T-helper 2 cell treated with Interferon-gamma antibody and Interleukin-4, amounts not matched to agents 5 μg/mL and 100 μg/mL, for 36 hours (primary cell): ENCODE data around the gene RABGAP1.

Experiments
- DNase-seq: peaks from one replicate; pipeline ENCODE4 v3.0.0; 2021; ENCODE audit warnings: low spot score
- H3K27ac Mint-ChIP-seq: one replicate; pipeline ENCODE4 v1.8.0; 2021; ENCODE audit warnings: mild to moderate bottlenecking, mixed read lengths
- H3K27me3 Mint-ChIP-seq: one replicate; pipeline ENCODE4 v1.8.0; 2021; ENCODE audit warnings: low read depth, mixed read lengths
- H3K36me3 Mint-ChIP-seq: one replicate; pipeline ENCODE4 v1.8.0; 2021; ENCODE audit warnings: low read depth, mixed read lengths
- H3K4me1 Mint-ChIP-seq: one replicate; pipeline ENCODE4 v1.8.0; 2021; ENCODE audit warnings: low read depth, mixed read lengths
- H3K4me3 Mint-ChIP-seq: one replicate; pipeline ENCODE4 v1.8.0; 2022; ENCODE audit warnings: mild to moderate bottlenecking, moderate library complexity, mixed read lengths
- H3K9me3 Mint-ChIP-seq: one replicate; pipeline ENCODE4 v1.8.0; 2021; ENCODE audit warnings: mixed read lengths

The RABGAP1 gene

DNA sequence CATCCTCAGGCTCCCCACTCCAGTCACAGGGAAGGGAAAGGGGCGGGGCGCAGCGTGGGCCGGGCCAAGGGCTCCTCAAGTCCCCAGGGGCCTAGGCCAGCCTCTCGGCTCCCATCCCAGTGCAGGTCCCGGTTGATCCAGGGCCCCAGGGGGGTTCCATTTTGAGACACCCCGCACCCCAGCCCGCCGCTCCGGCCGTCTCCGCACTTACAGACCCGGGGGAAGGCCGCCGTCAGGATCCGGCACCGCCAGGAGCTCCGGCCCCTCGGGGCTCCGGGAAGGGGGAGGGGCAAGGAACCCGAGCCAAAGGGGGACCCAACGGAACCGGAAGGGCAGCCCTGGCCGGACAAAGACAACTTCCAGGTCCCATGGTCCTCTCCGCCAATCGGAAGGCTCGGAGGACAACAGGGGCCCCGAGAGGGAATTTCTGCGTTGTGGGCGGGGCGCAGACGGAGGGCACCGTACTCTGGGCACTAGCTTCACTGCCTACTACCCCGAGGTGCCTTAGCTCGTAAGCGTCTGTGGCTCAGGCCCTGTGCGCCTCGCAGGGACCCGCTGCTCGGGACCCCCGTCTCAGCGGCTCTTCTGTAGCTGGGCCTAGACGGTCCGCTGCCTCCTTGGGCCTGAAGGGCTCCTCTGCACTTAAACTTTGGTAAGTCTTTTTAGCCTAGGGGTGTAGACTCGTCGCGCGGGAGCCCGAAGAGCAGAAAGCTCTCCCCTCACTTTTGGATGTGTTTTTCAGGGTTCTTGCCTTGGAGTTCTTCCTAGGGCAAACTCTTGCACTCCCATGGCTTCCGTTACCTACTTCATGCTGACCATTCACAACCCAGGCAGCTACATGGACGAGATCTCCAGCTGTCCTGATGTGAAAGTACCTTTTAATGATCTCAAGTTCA lies 9.3 kb upstream of the RABGAP1 start, which contains the start of gene ZBTB26:
Gene ZBTB26 (minus strand): TSS at position 287 of the 896 bp plus-strand sequence. CDS start 11,578 bp downstream, outside the sequence.
- Mint-ChIP-seq H3K36me3 (peaks cover 8% of the 10 kb centered on the region), H3K27ac (peak within 1 kb of the TSS; percentile 90), H3K4me3 (no peak within 1 kb of the TSS), H3K4me1 (peaks cover 12% of the 10 kb centered on the region), H3K9me3 (no peaks in the 10 kb centered on the region), H3K27me3 (no peaks in the 10 kb centered on the region)
- peak; percentile 91 for DNase-seq

DNA sequence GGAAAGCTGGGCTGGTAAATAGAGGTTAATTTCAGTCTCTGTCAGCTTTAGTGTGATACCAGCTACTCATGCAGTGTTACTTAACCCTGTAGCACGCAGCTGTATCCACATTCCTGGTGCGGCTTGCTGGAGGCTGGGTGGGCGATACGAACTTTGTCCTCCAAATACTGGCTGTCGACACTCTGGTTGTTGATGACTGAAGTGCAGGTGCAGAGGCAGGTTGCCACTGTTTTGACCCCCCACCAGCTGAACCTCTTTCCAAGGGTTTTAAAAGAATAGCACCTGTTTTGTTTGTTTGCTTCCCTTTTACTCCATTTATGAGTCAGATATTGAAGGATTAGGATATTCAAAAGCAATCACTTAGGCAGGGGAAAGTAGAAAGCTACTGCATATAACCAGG lies 4.4 kb upstream of the RABGAP1 start:
- no peaks in the 10 kb centered on the region for H3K27me3 Mint-ChIP-seq
- no peak overlapping the region for H3K27ac Mint-ChIP-seq
- DNase-seq = no peak
- H3K4me1 Mint-ChIP-seq = peaks cover 18% of the 10 kb centered on the region
- H3K36me3 Mint-ChIP-seq = peaks cover 17% of the 10 kb centered on the region
- H3K9me3 Mint-ChIP-seq = no peaks in the 10 kb centered on the region
- H3K4me3 Mint-ChIP-seq = no peak overlapping the region

DNA sequence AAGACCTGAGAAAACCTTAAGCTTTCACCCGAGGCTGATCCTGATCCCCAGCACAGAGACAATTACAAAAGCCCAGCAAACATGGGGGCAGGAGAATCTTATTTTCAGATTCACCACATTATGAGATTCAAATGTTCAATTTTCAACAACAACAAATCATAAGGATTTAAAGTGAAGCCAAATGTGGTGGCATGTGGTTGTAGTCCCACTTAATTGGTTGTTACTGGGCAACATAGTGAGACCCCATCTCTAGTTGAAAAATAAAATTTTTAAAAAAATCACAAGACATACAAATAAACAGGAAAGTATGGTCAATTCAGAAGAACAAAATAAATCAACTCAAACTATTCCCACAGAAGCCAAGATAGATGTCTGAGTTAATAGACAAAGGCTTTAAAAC lies 3.9 kb upstream of the RABGAP1 start:
- no peak for DNase-seq
- Mint-ChIP-seq H3K36me3 (peaks cover 16% of the 10 kb centered on the region), H3K4me1 (peaks cover 21% of the 10 kb centered on the region), H3K9me3 (no peaks in the 10 kb centered on the region), H3K27ac (no peak overlapping the region), H3K27me3 (no peaks in the 10 kb centered on the region), H3K4me3 (no peak overlapping the region)

DNA sequence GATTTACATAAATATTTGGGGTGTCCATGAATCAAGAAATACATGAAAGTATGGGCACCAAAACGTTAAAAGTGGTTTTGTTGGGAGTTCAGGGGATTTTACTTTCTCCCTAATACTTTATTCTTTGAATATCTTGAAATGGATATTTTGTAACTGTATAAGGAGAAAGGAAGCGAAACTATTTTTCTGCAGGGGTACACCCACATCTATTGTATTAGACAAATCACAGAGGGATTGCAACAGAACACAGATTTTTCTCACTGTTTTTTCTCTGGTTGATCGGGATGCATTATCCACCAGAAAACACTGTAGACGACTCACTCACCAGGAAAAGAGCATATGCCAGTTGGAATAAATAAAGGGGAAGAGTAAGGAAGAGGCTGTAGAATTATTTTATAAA lies 1.2 kb upstream of the RABGAP1 start:
- Mint-ChIP-seq H3K36me3 (peaks cover 18% of the 10 kb centered on the region), H3K27me3 (no peaks in the 10 kb centered on the region), H3K4me1 (peaks cover 22% of the 10 kb centered on the region), H3K9me3 (no peaks in the 10 kb centered on the region), H3K4me3 (peak overlapping the region; percentile 43), H3K27ac (peak overlapping the region; percentile 63)
- DNase-seq = no peak

DNA sequence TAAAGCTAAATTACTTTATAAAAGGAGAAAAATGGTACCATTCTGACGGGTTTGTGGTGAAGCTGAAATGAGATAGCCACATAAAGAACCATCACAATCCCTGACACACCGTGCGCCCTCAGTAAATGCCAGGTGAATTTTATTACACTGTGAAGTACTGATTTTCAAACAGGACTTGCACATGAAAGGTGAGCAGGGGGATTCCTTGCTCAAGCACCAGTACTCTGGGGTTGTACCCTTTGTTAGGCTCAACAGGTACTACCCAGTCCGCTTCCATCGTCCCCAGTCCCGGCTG lies 419 bp upstream of the RABGAP1 start:
- H3K36me3 Mint-ChIP-seq = peaks cover 19% of the 10 kb centered on the region
- no peak for DNase-seq
- peaks cover 20% of the 10 kb centered on the region for H3K4me1 Mint-ChIP-seq
- H3K9me3 Mint-ChIP-seq = no peaks in the 10 kb centered on the region
- peak overlapping the region; percentile 87 for H3K27ac Mint-ChIP-seq
- H3K4me3 Mint-ChIP-seq = peak overlapping the region; percentile 97
- no peaks in the 10 kb centered on the region for H3K27me3 Mint-ChIP-seq

DNA sequence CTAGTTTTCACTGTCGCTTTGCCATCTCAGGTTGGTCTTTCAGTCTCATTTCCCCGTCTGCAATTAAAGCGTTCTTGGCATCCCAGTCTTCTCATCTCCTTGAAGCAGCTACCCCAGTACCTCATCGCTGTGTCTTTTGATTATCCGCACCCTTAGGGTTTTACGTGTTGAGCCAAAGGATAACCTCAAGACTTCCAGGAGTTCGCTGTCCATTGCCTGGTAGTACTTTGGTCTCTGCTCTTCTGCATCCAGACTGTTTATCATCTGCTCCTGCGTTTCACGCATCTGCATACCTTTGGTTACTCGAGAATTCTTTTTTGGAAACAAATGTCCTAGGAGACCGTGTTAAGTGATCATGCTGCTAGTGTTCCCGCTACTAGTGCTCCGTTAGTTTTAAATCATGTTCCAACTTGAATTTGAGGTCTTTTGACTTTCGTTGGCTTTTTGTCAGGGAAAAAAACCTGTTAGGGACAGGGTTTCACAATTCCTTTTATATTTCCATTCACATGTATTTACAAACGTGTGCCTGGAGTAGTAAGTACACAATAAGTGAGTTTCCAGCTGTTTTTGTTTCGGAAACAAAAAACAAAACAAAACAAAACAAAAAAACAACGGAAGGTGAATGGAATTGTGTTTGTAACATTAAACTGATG lies 888 bp downstream of the RABGAP1 start:
- peak overlapping the region; percentile 97 for H3K4me3 Mint-ChIP-seq
- H3K27ac Mint-ChIP-seq = peak overlapping the region; percentile 95
- no peaks in the 10 kb centered on the region for H3K9me3 Mint-ChIP-seq
- H3K4me1 Mint-ChIP-seq = peaks cover 28% of the 10 kb centered on the region
- H3K36me3 Mint-ChIP-seq = peaks cover 13% of the 10 kb centered on the region
- no peaks in the 10 kb centered on the region for H3K27me3 Mint-ChIP-seq
- DNase-seq = peak; percentile 9

DNA sequence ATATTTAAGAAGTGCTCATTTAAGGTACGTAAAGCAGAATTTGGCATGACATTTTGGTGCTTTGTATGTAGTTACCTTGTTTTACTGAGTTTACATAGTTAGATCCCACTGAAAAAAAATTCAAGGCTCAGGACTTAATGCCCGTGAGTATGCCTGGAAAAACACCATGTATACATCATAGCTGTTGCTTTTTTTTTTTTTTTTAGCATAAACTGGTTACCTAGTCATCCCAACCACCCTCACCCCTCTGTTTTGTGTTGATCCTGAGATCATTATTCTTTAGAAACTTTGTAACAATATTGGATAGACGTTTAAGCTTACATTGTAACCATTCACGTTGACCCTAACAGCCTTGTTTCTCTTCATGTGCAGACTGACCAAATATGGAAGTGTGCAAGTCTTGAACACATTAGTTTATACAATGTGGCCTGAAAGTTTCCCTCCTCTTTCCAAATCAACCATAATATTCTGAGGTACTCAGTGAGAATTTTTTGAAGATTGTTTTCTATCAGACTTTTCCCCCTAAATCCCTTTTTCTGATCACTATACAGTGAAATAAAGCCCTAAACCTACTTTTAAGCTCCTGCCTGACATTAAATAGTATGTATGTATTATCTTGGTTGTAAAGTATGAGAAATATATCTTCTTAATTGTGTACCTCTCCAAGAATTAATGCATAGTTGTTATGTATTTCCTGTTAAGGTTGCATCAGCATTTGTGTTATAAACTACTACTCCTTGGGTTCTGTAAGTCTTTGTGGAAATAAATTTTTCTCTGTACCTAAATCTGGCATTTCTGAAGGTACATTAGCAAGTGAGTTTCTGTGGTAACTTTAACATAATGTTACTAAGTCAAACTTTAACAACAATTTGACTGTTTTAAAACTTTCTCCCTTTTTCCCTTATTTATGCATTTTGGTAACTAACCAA lies 4.4 kb downstream of the RABGAP1 start:
- no peak for DNase-seq
- Mint-ChIP-seq H3K4me1 (peaks cover 41% of the 10 kb centered on the region), H3K36me3 (peaks cover 8% of the 10 kb centered on the region), H3K27me3 (no peaks in the 10 kb centered on the region), H3K9me3 (no peaks in the 10 kb centered on the region), H3K4me3 (no peak overlapping the region), H3K27ac (peak overlapping the region; percentile 38)

DNA sequence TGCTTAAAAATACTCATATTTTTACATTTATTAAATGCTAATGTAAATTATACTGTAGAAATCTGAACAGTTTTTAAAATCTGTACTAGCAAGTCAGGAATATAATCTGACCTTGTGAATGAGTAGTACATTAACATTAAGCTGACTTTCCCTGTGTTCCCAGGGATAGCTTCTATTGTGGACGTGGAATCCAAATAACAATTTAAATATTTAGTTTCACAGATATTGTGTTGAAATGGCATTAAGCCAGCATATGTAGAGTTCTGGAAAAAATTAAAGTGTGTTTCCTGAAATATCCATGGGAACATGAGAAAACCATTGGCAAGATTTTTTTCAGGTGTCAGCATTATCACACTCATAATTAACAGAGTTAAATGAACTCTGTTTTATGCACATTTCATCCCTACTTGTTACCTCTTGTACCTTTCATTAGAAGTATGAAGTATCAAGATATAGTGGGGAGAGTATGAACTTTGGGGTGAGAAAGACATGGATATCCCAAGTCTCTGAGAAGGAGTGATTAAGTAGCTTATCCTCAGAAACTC lies 5.7 kb downstream of the RABGAP1 start:
- Mint-ChIP-seq H3K36me3 (peaks cover 6% of the 10 kb centered on the region), H3K4me1 (peaks cover 35% of the 10 kb centered on the region), H3K27me3 (no peaks in the 10 kb centered on the region), H3K27ac (no peak overlapping the region), H3K4me3 (no peak overlapping the region), H3K9me3 (no peaks in the 10 kb centered on the region)
- no peak for DNase-seq

DNA sequence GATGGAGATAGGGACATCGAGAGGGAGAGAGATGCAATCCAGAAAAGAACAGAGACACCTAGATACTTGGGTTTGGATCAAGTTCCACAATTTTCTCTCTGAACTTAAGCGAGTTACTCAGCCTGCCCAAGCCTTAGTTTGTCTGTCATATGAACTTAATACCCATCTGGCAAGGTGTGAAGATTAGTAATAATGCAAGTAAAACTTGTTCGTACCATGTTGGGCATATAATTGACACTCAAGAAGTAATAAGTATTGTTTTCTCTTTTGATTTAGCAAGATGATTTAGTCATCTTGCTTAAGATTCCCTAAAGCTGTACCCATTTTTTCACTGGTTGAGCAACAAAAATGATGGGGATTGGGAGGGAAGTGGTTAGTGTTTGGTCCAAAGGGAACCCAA lies 7.5 kb downstream of the RABGAP1 start:
- peaks cover 26% of the 10 kb centered on the region for H3K4me1 Mint-ChIP-seq

DNA sequence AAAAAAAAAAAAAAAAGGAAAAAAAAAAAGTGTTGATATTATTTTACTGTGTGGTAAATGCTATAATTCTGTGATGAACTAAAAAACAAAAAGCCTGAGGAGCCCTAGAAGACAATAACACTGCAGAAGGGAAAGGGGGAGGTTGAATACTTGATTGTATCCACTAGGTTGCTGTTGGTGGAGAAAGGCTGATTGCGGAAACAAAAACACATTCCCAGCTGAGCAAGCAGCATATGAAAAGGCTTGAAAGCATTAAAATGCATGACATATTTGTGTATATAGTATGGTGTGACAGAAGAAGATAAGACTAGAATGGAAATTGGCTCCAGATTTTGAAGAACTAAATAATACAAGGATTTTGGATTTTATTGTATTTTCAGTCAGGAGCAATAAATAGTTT lies 8.9 kb downstream of the RABGAP1 start:
- DNase-seq = no peak
- Mint-ChIP-seq H3K4me1 (peaks cover 24% of the 10 kb centered on the region), H3K36me3 (peaks cover 4% of the 10 kb centered on the region), H3K4me3 (no peak overlapping the region), H3K27me3 (no peaks in the 10 kb centered on the region), H3K27ac (no peak overlapping the region), H3K9me3 (no peaks in the 10 kb centered on the region)

More for the DNA sequence above, 7.5 kb downstream of the RABGAP1 start:
- Mint-ChIP-seq H3K4me3 (no peak overlapping the region), H3K9me3 (no peaks in the 10 kb centered on the region), H3K36me3 (peaks cover 6% of the 10 kb centered on the region), H3K27me3 (no peaks in the 10 kb centered on the region), H3K27ac (peak overlapping the region; percentile 49)
- DNase-seq = no peak

DNA sequence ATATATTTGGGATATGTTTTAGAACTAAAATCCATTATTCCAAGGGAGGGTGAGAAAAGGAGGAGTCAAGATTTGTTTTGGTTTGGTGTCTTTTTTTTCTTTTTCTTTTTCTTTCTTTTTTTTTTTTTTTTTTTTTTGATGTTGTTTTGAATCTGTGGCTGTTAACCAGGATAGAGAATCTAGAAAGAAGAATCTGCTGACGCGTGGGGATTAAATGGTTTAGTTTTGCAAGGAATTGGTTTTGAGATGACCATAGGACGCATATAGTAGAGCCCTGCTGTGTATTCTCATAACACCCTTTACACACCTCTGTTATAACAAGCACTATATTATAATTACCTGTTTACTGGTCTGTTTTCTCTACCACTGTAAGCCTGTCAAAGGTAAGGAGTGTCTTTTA lies 9.4 kb downstream of the RABGAP1 start:
- peaks cover 24% of the 10 kb centered on the region for H3K4me1 Mint-ChIP-seq
- no peak overlapping the region for H3K4me3 Mint-ChIP-seq
- no peaks in the 10 kb centered on the region for H3K9me3 Mint-ChIP-seq
- H3K36me3 Mint-ChIP-seq = peaks cover 2% of the 10 kb centered on the region
- no peaks in the 10 kb centered on the region for H3K27me3 Mint-ChIP-seq
- DNase-seq = no peak
- no peak overlapping the region for H3K27ac Mint-ChIP-seq

DNA sequence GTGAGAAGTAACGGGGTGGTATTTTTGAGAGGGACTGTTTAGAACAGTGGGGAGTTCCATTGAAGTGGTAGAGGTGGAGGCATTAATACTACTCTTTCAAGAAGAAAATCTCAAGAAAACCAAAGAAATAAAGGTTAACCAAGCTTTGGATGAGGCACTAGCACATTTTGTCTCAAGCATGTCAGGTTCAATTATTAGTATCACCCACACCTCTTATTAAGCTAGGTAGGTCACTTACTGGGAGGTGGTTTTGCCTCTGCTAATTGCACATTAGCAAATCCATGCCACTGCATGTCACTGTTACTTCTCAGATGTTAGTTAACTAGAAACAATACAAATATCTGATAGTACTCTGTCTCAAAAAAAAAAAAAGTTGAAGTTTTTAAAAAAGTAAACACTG lies 10.2 kb downstream of the RABGAP1 start:
- Mint-ChIP-seq H3K27ac (no peak overlapping the region), H3K4me1 (peaks cover 16% of the 10 kb centered on the region), H3K27me3 (no peaks in the 10 kb centered on the region), H3K36me3 (no peaks in the 10 kb centered on the region), H3K4me3 (no peak overlapping the region), H3K9me3 (no peaks in the 10 kb centered on the region)
- DNase-seq = no peak

DNA sequence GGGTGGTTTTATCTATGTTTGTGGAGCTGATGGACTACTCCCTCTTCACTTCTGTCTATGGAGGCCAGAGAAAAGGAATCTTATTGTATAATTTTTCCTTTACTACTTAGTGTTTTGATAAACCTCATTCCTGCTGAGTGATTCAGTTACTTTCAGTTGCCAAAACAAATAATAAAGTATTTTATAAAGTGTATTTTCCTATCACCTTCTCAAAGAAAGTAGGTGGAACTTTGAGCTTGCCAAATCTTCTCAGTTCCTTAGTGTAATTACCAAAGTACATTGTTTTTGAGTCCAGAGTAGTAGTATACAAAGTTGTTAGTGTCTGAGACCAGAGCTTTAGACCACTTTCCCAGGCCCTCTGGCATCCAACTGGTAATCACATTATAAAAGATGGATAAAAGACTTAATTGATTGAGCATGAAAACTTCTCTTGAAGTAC lies 13.5 kb downstream of the RABGAP1 start:
- peaks cover 3% of the 10 kb centered on the region for H3K4me1 Mint-ChIP-seq
- no peak for DNase-seq
- H3K4me3 Mint-ChIP-seq = no peak overlapping the region
- no peaks in the 10 kb centered on the region for H3K9me3 Mint-ChIP-seq
- peaks cover 3% of the 10 kb centered on the region for H3K36me3 Mint-ChIP-seq
- H3K27ac Mint-ChIP-seq = no peak overlapping the region
- H3K27me3 Mint-ChIP-seq = no peaks in the 10 kb centered on the region
